GDM1 (cell line): ENCODE data around the gene PNMA8A.

Experiments
- DNase-seq: peaks from one replicate; lab custom pipeline; 2025; lab: John Stamatoyannopoulos, UW

PNMA8A gene

DNA sequence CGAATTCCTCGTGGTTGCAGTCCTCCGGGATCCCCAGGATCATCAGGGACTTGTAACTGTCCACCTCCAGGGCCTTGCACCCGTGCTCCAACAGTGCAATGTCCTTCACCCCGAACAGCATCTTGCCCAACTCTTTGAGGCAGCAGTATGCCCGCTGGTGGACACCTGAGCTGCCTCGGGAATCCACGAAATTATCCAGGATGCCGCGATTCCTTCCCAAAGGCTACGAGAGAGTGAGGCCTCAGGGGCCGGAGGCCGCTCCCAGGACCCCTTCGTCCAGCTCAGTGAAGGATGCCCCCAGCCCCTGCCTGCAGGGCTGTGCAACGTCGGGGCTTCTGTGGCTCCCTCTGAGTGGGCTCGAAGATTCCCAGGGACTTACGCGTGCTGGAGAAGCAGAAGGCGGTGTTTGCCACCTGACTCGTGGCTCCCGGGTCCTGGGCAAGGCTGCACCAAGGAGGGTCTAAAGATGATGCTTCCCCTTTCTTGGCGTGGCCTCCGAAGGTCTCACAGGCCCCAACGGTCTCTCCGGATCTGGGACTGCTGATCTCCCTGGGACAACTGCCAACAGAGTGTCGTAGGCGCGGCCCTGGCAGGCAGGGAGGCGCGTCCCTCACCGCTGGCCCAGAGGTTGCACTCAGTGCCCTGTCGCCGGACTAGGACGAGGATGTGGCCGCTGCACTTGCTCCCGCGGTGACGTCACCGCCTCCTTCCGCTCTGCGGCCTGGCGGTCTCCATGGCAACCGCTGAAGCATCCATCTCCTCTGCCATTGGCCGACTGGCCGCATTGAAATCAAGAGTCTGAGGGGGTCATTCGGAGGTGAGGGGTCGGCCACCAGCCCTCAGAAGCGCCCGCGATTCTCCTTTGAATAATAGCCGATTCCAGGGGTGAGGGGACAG lies 42.9 kb downstream of the PNMA8A start, which contains the start of gene PNMA8C:
PNMA8C (minus strand) TSS at position 698 of the 897 bp plus-strand sequence; CDS start at position 121, 577 bp downstream.
- DNase-seq: peak; percentile 30

DNA sequence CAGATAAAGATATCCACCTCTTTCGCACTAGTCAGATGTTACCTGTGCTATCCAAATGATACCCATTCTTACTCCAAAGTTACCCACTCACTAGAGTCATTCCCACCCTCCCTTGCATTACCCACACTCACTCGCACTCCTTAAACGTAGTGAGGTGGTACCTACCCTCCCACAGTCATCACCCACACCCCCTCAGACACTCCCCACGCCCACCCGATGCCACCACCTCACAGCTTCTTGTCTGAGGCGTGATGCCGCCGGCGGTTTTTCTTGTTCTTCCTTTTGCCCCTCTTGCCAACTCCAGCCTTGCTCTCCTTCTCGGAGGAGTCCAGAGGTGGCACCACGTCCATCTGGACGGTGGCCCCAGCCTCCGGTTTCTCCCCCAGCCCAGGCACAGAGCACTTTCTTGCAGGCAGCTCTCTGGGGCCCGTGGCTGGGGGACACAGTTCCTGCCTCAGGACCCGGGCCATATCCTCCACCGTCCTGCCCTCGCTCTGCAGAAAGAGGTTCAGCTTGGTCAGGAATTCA lies 43.8 kb downstream of the PNMA8A start:
- no peak for DNase-seq

DNA sequence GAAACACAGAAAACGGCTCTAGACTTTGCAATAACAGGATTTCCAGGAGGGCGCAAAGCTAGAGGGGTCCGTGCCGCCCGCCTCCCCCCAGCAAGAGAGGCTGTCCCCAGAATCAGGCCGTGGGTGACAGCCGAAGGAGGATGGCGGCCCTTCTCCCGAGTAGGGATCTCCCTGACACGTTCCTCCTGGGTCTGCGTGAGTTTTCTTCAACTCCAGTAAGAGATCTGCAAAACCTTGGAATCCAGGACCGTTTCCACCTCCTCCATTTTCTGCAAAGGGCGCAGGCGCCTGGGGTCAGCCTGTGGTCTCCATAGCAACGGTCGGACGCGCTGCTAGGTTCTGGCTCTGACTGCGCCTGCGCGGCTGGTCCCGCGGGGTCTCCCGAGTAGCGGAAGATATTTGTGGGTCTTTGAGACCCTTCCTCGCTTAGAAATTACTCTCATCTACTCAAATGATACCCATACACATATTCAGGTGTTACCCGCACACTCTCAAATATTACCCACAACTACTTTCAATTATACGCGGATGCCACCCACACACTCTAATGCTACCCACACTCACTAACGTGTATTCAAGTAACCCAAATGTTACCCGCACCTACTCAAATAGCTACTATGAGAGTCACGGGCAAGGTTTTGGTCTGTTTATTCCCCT lies 44.7 kb downstream of the PNMA8A start:
- DNase-seq: no peak

DNA sequence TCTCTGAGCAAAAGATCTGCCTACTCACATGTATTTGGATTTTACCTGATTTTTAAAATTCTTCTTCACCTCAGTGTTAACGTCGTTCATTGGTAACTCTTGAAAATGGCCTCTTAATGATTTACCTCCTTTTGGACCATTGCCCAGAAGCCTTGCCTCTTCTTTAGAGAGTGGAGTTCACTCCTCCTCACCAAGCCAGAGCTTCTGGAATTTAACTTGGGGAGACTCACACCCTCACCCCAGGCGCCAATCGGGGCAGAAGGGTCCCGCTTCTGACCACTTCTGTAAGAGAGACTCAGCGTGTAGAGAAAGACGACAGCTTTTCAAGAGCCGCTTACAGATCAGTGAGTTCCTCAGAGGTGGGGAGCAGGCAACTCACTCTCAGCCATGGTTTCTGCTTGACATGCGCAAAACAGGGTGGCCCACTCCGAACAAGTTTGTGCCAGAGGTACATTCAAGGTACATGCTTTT lies 45.3 kb downstream of the PNMA8A start:
- no peak for DNase-seq

DNA sequence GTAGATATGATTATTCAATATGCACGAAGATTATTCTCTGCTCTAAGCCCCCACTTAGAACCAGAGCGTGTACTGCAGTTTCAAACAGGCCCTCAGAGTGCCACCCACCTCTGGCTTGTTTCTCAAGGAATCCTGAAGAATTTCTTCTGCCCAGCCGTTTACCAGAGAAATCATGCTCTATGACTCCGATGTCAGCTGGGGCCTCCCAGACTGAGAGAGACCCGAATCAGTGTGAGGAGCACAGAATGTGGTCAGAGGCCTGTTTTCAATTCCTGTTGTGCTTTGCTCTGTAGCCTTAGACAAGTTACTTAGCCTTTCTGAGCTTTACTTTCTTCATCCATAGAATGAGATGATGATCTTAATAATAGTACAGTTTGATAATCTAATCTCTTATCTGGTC lies 48.2 kb downstream of the PNMA8A start:
- DNase-seq: no peak

DNA sequence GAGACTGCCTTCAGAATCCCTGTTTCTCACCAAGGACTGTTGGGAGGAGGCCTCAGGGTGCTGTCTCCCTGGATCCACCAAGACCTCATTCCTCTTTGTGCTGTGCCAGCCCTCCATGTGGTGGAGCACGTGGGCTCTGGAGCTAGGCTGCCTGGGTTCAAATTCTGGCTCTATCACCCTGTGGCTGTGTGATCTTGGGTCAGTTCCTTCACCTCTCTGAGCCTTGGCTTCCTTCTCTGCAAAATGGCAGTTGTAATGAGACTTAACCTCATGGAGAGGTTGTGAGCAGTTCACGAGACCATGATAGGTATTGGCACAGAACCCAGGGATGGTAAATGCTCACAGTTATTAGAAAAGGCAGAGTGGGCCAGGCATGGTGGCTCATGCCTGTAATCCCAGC lies 49.0 kb downstream of the PNMA8A start:
- no peak for DNase-seq

DNA sequence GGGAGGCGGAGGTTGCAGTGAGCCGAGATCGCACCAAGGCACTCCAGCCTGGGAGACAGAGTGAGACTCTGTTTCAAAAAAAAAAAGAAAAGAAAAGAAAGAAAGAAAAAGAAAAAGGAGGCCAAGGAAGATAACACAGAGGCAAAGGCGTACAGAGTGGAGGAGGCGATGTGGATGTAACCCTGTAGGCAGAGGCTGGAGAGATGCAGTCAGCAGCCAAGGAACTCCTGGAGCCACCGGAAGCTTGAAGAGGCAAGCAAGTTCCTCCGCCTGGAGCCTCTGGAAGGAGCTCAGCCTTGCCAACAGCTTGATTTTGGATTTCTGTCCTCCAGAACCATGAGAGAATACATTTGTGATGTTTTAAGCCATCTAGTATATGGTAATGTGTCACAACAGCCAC lies 51.3 kb downstream of the PNMA8A start:
- DNase-seq: no peak
